Stimulated activated naive B cell treated with anti-CD40 and anti-IgM and Interleukin-4, amounts not matched to agents 10 μg/mL and 1 μg/mL and 100 μg/mL, for 72 hours (primary cell): ENCODE results near the gene NUP62.
A peak's percentile ranks its signal among the peaks of the same experiment; 100 is the strongest.

ENCODE experiments used
- ATAC-seq, 2 donors: fragments of 150-1000 bp; cut with Tn5 transposase; replicated peaks; 2 replicates each; pipeline ENCODE4 v1.10.0; 2021; ENCODE audit warnings: moderate library complexity in 1 of 2
- DNase-seq: peaks from one replicate; pipeline ENCODE4 v3.0.0; 2021
- H3K27ac Mint-ChIP-seq: one replicate; pipeline ENCODE4 v1.8.0; 2022; ENCODE audit warnings: mild to moderate bottlenecking, mixed read lengths
- H3K27me3 Mint-ChIP-seq, 2 donors: one replicate each; pipeline ENCODE4 v1.8.0; 2022; ENCODE audit warnings: mixed read lengths in 2 of 2
- H3K36me3 Mint-ChIP-seq, 2 donors: one replicate each; pipeline ENCODE4 v1.8.0; 2022; ENCODE audit warnings: mixed read lengths in 2 of 2, mild to moderate bottlenecking in 1 of 2
- H3K4me1 Mint-ChIP-seq, 2 donors: one replicate each; pipeline ENCODE4 v1.8.0; 2022; ENCODE audit warnings: mixed read lengths in 2 of 2, mild to moderate bottlenecking in 1 of 2
- H3K4me3 Mint-ChIP-seq, 2 donors: one replicate each; pipeline ENCODE4 v1.8.0; 2022; ENCODE audit warnings: mild to moderate bottlenecking in 2 of 2, mixed read lengths in 2 of 2, moderate library complexity in 1 of 2
- H3K9me3 Mint-ChIP-seq, 2 donors: one replicate each; pipeline ENCODE4 v1.8.0; 2022; ENCODE audit warnings: mixed read lengths in 2 of 2, mild to moderate bottlenecking in 1 of 2

NUP62 gene

DNA sequence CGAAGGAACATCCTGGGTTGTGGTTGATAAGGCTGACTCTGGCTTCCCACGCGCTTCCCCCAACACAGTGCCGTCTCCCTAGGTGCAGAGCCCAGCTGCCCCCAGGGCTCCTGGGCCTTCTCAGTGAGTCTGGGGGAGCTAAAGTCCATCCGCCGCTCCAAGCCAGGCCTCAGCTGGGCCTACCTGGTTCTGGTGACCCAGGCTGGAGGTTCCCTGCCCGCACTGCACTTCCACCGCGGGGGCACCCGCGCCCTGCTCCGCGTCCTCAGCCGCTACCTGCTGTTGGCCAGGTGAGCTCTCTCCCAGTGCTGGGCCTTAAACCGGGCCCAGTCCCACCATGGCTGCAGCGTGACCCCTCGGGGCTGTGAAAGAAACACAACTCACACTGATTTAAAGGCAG lies 48.1 kb downstream of the NUP62 start:
- no peak for ATAC-seq
- H3K4me1 Mint-ChIP-seq: peaks cover 29 to 71% of the 10 kb centered on the region in 2 donors
- peaks cover 61 to 74% of the 10 kb centered on the region in 2 donors for H3K36me3 Mint-ChIP-seq
- H3K9me3 Mint-ChIP-seq: peaks cover 0 to 2% of the 10 kb centered on the region in 2 donors
- no peaks in the 10 kb centered on the region for H3K27me3 Mint-ChIP-seq
- no peak overlapping the region for H3K4me3 Mint-ChIP-seq
- no peak overlapping the region for H3K27ac Mint-ChIP-seq
- no peak for DNase-seq

DNA sequence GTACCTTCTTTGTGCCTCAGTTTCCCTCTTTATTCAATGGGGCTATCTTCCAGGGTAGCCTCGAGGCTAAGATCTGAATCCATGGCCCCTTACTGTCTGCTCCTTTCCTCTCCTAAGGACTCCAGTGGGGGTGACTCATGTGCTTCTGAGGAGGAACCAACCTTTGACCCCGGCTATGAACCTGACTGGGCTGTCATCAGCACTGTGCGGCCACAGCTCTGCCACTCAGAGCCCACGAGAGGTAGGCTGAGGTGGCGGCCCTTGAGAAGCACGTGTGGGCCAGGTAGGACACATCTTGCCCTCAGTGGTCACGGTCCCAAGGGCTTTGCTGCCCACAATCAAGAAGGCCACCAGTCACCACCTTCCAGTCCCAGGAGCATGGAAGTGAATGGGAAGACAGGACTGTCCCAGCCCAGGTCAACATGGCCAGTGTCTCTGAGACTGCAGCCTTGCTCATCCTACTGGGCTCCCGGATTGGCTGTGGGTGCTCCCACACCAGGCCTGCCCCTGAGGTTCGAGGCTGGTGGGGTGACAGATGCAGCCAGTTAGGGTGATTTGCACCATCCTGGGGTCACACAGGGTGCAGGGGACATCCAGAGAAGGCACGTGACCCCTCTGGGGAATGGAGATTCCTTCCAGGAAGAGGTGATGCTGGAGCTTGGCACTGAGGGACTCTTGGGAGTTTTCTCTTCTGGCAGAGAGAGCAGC lies 49.0 kb downstream of the NUP62 start:
- H3K4me1 Mint-ChIP-seq: peaks cover 33 to 72% of the 10 kb centered on the region in 2 donors
- DNase-seq: no peak
- no peak overlapping the region for H3K27ac Mint-ChIP-seq
- ATAC-seq: no peak
- H3K4me3 Mint-ChIP-seq: no peak overlapping the region
- H3K27me3 Mint-ChIP-seq: no peaks in the 10 kb centered on the region
- peaks cover 60 to 73% of the 10 kb centered on the region in 2 donors for H3K36me3 Mint-ChIP-seq
- H3K9me3 Mint-ChIP-seq: peaks cover 0 to 2% of the 10 kb centered on the region in 2 donors

DNA sequence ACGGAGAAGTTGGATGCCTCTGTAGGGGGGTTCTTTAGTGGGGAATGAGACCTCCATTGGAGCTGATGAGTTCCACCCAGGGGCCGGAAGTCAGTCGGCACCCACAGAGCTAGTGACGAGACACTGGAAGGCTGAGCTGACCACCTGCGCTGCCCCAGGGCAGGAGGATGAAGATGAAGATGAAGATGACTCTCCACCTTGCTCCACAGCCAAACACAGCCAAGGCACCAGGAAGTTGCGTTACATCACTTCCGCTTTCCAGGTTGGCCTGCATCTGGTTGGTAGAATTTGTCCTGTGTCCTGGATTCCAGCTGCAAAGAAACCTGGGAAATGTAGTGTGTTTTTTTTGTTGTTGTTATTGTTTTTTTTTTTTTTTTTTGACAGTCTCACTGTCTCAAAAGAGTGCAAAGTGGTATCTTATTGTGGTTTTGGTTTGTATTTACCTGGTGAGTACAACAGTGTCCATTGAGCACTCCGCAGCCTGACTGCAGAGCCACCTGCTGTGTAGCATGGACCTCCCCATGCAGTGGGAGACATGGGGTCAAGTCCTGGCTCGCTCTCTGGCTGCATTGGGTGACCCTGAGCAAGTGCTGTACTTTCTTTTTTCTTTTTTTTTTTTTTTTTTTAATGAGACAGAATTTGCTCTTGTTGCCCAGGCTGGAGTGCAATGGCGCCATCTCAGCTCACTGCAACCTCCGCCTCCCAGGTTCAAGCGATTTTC lies 49.9 kb downstream of the NUP62 start:
- H3K36me3 Mint-ChIP-seq: peaks cover 54 to 64% of the 10 kb centered on the region in 2 donors
- no peaks in the 10 kb centered on the region for H3K27me3 Mint-ChIP-seq
- ATAC-seq (no peak), DNase-seq (no peak)
- H3K4me3 Mint-ChIP-seq: peak overlapping the region in 1 of 2 donors; percentile 9
- peaks cover 31 to 71% of the 10 kb centered on the region in 2 donors for H3K4me1 Mint-ChIP-seq
- peak overlapping the region; percentile 42 for H3K27ac Mint-ChIP-seq
- peaks cover 0 to 2% of the 10 kb centered on the region in 2 donors for H3K9me3 Mint-ChIP-seq

DNA sequence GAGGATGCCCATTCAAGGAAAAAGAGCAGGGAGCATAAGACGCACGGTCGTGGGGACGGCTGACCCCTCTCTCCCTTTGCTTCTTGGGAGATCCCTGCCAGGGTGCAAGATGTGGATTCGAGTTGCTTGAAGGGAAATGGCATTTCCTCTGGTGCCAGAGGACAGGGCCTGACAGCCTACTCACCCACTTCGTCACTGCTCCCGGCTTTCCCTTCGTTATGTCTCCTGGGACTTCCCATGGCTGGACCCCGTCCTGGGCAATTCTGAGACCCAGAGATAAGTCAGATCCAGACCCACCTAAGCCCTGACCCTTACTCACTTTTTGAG lies 50.6 kb downstream of the NUP62 start:
- no peak for ATAC-seq
- Mint-ChIP-seq H3K9me3 (peaks cover 0 to 2% of the 10 kb centered on the region in 2 donors), H3K27me3 (no peaks in the 10 kb centered on the region), H3K4me1 (peaks cover 30 to 70% of the 10 kb centered on the region in 2 donors), H3K27ac (no peak overlapping the region), H3K4me3 (no peak overlapping the region), H3K36me3 (peaks cover 52 to 65% of the 10 kb centered on the region in 2 donors)
- no peak for DNase-seq

DNA sequence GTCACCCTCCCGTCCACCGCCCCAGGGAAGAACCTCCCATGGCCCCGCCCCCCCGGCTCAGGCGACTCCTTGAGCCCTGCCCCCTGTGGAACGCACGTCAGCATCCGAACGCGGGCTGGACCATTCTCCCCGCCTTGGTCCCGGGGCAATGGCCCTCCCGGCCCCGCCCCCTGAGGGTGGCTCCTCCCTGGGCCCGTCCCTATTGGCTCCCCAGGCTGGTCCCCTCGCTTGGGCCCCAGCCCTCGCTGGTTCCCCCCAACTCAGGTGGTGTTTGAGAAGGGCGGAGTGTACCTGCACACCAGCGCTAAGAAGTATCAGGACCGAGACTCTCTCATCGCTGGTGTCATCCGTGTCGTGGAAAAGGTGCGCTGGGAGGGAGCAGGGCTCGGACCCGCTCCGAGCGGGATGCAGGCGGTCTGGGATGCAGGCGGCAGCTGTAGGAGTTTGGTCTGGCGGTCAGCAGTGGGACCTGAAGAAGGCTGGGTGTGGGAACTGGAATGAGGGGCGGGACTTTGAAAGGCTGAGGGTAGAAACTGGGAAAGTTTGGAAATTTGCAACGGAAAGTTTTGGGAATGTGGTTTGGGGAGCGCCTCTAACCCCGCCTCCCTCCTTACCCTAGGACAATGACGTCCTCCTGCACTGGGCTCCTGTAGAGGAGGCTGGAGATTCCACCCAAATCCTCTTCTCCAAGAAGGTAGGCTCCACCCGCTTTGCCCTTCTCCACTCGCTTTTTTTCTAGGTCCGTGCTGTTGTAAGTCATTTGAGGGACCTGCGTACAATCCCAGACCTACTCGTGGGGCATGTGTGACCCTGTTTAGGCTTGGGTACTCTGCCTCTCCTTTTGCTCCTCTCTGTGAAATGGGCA lies 51.2 kb downstream of the NUP62 start:
- H3K27ac Mint-ChIP-seq: no peak overlapping the region

DNA sequence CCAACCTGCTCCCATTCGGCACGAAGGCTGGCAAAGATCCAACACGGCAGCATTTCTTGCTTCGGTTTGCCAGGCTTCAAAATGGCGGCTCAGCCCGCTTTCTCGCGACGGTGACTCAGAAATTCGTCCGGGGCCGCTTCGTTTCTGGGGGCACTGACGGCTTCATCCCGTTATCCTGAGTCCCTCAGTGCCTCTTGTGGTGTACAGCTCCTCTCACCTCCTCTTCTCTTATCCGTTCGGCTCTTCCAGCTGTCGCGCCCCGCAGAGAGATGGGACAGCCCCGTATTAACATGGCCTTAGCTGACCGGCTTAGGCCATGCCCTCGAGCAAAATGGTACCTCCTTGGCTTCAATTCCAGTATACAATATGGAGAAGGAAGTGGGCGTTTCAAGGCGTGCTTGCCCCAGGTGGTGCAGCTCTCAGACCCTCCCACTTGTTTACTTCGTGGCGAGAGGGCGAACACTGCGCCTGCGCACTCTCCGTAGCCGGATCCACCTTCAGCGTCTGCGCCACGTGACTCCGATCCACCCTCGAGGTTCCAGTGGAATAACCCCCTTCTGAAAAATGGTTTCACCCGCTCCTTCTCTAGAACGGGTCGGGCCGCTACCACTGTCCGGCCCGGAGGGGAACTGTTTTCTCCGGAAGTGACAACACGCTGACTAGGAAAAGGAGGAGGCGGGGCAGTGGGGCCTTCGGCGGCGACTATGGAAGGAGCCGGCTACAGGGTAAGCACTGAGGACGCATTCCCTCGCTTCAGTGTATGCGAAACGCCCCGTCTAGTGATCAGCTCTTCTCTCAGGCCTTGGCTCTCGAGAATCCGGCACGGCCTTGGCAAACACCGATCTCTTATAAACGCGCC lies 52.1 kb downstream of the NUP62 start, which contains the start of the genes AKT1S1 and TBC1D17:
Gene AKT1S1, minus strand, starts transcription at position 336 of the 859 bp plus-strand sequence. CDS start 4,060 bp downstream, outside the sequence.
Gene TBC1D17, plus strand, starts transcription at position 683 of the 859 bp plus-strand sequence. Its CDS starts 22 bp downstream, at position 705.
- H3K36me3 Mint-ChIP-seq: peaks cover 40 to 56% of the 10 kb centered on the region in 2 donors
- H3K27me3 Mint-ChIP-seq: no peaks in the 10 kb centered on the region
- DNase-seq (peak; percentile 100), ATAC-seq (peak; percentile 77 to 78)
- H3K4me3 Mint-ChIP-seq: no peak within 1 kb of the TSS
- H3K4me1 Mint-ChIP-seq: peaks cover 27 to 60% of the 10 kb centered on the region in 2 donors
- H3K27ac Mint-ChIP-seq: no peak within 1 kb of the TSS
- H3K9me3 Mint-ChIP-seq: no peaks in the 10 kb centered on the region

More for the DNA sequence above, 51.2 kb downstream of the NUP62 start:
- peaks cover 29 to 64% of the 10 kb centered on the region in 2 donors for H3K4me1 Mint-ChIP-seq
- ATAC-seq (peak; percentile 74 to 76), DNase-seq (peak; percentile 97)
- H3K27me3 Mint-ChIP-seq: no peaks in the 10 kb centered on the region
- H3K4me3 Mint-ChIP-seq: no peak overlapping the region
- H3K36me3 Mint-ChIP-seq: peaks cover 46 to 62% of the 10 kb centered on the region in 2 donors
- no peaks in the 10 kb centered on the region for H3K9me3 Mint-ChIP-seq

DNA sequence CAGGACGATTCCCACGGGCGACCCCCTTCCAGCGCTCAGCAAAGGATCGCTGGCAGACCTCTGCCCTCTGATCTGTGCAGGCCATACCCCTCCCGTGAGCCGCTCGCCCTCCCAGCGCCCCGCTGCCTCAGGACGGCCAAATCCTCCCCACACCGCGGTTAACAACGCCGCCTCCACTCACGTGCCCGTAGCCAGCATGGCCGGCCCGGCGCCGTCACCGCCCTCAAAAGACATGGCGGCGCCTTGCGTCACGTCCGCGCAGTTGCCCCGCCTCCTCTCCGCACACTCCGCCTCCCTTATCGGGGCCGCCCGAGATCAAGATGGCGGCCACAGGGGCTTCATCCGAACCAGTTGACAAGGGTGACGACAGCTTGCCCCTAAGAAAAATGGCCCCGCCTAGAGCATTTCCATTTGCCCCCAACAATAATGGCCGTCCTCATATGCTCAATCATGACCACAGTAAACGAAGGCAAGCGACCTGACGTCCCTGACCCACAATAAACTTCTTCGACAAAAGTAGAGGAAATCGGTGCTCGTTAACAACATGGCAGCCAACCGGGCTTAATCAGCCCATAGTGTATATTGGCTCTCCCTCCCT lies 52.8 kb downstream of the NUP62 start:
- Mint-ChIP-seq H3K27ac (no peak overlapping the region), H3K9me3 (no peaks in the 10 kb centered on the region), H3K4me1 (peaks cover 29 to 60% of the 10 kb centered on the region in 2 donors), H3K4me3 (no peak overlapping the region), H3K27me3 (no peaks in the 10 kb centered on the region), H3K36me3 (peaks cover 39 to 55% of the 10 kb centered on the region in 2 donors)
- ATAC-seq: peak; percentile 62 to 69
- DNase-seq: peak; percentile 98

DNA sequence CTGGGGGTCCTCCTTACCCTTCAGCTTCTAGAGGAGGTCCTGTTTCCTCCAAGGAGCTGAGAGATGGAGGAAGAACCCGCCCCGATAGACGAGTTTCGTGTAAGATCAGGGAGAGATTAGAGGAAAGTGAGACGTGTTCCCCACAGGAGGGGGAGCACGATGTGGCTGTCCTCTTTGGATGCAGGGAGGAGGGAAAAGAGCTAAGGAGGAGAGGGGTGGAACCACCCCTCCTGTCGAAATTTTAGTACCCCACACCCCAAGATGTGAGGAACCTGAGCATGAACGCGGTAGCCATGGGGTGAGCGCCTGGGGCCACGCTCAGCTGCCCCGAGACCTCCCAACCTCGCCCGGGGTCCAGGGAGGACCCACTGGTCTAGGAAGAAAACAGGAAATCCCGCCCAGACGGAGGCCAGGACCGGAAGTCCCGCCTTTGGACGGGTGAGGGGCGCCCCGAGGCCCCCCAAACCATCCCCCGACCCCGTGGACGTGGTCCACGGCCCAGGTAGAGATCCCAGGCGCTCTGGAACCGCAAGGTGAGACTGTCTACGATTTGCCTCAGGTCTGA lies 53.4 kb downstream of the NUP62 start:
- Mint-ChIP-seq H3K4me3 (no peak overlapping the region), H3K9me3 (no peaks in the 10 kb centered on the region), H3K4me1 (peaks cover 26 to 57% of the 10 kb centered on the region in 2 donors), H3K27ac (no peak overlapping the region), H3K36me3 (peaks cover 33 to 49% of the 10 kb centered on the region in 2 donors), H3K27me3 (no peaks in the 10 kb centered on the region)
- peak; percentile 49 for DNase-seq
- ATAC-seq: no peak

DNA sequence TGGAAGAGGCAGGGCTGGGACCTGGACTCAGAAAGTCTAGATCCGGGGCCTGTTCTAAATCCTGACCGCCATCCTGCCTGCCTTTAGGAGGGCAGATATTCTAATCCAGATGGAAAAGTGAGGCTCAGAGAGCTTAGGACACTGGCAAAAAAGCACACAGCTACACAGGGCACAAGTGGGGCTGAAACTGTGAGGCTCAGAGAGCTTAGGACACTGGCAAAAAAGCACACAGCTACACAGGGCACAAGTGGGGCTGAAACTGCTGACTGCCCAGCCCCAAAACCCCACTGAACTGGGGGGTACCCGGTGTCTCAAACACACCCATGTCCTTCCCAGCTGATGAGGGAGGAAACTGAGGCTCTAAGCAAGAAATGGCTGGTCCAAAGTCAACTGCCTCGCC lies 54.1 kb downstream of the NUP62 start:
- no peak overlapping the region for H3K27ac Mint-ChIP-seq
- peaks cover 27 to 58% of the 10 kb centered on the region in 2 donors for H3K4me1 Mint-ChIP-seq
- H3K27me3 Mint-ChIP-seq: no peaks in the 10 kb centered on the region
- no peak for ATAC-seq
- no peak overlapping the region for H3K4me3 Mint-ChIP-seq
- peaks cover 28 to 41% of the 10 kb centered on the region in 2 donors for H3K36me3 Mint-ChIP-seq
- H3K9me3 Mint-ChIP-seq: no peaks in the 10 kb centered on the region
- no peak for DNase-seq

DNA sequence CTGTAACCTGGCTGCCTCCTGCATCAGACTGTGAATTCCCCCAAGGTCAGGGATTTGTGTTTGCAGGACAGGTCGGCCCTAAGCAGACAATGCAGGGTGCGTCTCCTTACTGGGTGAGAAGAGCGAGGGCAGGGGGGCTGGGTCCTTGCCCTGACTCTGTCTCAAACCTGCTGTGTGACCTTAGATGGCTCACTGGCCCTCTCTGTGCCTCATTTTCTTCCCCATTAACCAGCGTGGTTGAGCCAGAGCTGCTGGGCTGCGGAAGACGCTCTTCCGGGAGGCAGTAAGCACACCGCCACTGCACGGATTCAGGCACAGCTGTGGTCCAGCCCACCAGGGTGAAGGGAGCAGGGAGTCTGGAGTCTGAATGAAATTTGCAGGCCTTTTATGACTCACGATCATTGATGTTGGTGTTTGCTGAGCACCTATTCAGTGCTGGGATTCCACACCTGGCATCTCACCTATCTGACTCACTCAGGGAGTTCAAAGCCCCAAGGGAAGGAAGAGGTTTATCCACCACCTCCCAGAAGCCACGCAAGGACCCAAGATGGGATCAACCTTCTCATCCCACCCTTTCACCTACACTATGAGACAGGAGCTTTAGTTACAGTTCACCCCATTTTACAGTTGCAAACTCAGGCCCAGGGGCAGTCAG lies 54.7 kb downstream of the NUP62 start:
- peaks cover 26 to 38% of the 10 kb centered on the region in 2 donors for H3K36me3 Mint-ChIP-seq
- no peaks in the 10 kb centered on the region for H3K27me3 Mint-ChIP-seq
- H3K4me1 Mint-ChIP-seq: peaks cover 29 to 58% of the 10 kb centered on the region in 2 donors
- H3K9me3 Mint-ChIP-seq: no peaks in the 10 kb centered on the region
- H3K4me3 Mint-ChIP-seq: peak overlapping the region in 1 of 2 donors; percentile 30
- DNase-seq (no peak), ATAC-seq (no peak)
- H3K27ac Mint-ChIP-seq: peak overlapping the region; percentile 43

DNA sequence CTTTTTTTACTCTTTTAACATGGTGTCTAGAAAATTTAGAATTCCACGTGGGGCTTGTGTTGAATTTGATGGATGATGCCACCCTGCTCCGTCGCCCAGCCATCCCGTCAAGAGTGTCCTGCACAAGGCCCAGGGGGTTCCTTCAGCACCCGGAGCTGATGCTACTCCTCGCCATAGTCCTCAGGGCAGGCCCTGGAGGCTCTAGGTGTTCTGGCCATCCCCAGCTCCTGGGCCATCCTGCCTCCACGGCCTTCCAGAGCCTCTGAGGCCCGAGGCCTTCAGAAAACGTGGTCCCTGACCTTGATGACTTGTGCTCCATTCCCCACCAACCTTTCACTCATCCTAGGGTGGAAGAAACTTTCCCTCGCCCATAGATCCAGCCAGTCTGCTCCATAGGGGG lies 55.5 kb downstream of the NUP62 start:
- Mint-ChIP-seq H3K27ac (peak overlapping the region; percentile 43), H3K36me3 (peaks cover 20 to 30% of the 10 kb centered on the region in 2 donors), H3K27me3 (no peaks in the 10 kb centered on the region), H3K4me1 (peaks cover 25 to 50% of the 10 kb centered on the region in 2 donors), H3K9me3 (no peaks in the 10 kb centered on the region), H3K4me3 (no peak overlapping the region)
- DNase-seq: no peak
- ATAC-seq: no peak

DNA sequence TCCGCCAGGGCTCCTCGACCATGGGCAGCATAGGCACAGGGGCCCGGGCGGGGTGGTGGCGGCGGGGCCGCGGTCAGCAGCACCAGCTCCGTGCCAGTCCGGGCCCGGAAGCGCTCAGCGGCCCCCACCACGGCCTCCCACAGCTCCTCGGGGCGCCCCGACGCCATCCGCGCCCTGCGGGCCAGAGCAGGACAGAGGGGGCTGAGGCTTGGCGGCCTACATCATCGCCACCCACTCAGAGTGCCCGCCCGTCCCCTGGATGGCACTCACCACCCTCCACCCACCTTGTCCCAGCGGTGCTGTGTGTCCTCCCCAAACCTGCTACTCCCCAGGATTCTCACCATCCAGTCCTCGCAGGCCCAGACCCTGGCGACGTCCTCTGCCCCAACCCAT lies 56.2 kb downstream of the NUP62 start:
- peaks cover 18 to 25% of the 10 kb centered on the region in 2 donors for H3K36me3 Mint-ChIP-seq
- DNase-seq (no peak), ATAC-seq (no peak)
- H3K27me3 Mint-ChIP-seq: no peaks in the 10 kb centered on the region
- no peaks in the 10 kb centered on the region for H3K9me3 Mint-ChIP-seq
- no peak overlapping the region for H3K4me3 Mint-ChIP-seq
- H3K27ac Mint-ChIP-seq: peak overlapping the region; percentile 78
- H3K4me1 Mint-ChIP-seq: peaks cover 20 to 43% of the 10 kb centered on the region in 2 donors
